Measurements from ENCODE around the gene TBC1D22A.

TBC1D22A gene

DNA sequence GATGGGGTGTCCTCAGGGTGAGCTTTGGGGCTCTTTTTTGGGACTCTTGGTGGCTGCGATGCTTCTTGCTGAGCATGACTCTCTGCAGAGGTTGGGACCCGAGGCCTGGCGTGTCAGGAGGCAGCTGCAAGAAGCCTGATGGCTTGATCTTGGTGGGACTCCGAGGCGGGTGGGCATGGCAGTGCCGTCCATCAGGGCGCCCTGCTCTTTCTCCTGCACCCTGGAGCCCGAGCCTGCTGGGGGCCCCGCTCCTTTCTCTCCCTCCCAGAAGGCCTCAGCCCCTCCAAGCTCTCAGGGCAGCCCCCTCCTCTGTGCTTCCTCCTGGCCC is 432.7 kb downstream of the TBC1D22A start:
- DNase-seq (ENCODE audit: low spot score) (no peak), ATAC-seq (ENCODE audit: low read depth) (no peak)
- TF ChIP-seq, protein P1, sequence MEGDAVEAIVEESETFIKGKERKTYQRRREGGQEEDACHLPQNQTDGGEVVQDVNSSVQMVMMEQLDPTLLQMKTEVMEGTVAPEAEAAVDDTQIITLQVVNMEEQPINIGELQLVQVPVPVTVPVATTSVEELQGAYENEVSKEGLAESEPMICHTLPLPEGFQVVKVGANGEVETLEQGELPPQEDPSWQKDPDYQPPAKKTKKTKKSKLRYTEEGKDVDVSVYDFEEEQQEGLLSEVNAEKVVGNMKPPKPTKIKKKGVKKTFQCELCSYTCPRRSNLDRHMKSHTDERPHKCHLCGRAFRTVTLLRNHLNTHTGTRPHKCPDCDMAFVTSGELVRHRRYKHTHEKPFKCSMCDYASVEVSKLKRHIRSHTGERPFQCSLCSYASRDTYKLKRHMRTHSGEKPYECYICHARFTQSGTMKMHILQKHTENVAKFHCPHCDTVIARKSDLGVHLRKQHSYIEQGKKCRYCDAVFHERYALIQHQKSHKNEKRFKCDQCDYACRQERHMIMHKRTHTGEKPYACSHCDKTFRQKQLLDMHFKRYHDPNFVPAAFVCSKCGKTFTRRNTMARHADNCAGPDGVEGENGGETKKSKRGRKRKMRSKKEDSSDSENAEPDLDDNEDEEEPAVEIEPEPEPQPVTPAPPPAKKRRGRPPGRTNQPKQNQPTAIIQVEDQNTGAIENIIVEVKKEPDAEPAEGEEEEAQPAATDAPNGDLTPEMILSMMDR (IDR thresholded peaks at IDR 0.05; ENCODE audit: poor library complexity, severe bottlenecking): no peak
- H3K27ac ChIP-seq (ENCODE audit: poor library complexity, severe bottlenecking): no peak overlapping the region
- no peaks in the 10 kb centered on the region for H3K36me3 ChIP-seq (ENCODE audit: low read depth)
- H3K4me1 ChIP-seq (ENCODE audit: insufficient read depth, poor library complexity, severe bottlenecking): no peaks in the 10 kb centered on the region
- H3K4me3 ChIP-seq (ENCODE audit: severe bottlenecking): no peak overlapping the region
- H3K9me3 ChIP-seq (ENCODE audit: severe bottlenecking): no peaks in the 10 kb centered on the region
- H3K27me3 ChIP-seq (ENCODE audit: insufficient read depth, poor library complexity, severe bottlenecking): no peaks in the 10 kb centered on the region

DNA sequence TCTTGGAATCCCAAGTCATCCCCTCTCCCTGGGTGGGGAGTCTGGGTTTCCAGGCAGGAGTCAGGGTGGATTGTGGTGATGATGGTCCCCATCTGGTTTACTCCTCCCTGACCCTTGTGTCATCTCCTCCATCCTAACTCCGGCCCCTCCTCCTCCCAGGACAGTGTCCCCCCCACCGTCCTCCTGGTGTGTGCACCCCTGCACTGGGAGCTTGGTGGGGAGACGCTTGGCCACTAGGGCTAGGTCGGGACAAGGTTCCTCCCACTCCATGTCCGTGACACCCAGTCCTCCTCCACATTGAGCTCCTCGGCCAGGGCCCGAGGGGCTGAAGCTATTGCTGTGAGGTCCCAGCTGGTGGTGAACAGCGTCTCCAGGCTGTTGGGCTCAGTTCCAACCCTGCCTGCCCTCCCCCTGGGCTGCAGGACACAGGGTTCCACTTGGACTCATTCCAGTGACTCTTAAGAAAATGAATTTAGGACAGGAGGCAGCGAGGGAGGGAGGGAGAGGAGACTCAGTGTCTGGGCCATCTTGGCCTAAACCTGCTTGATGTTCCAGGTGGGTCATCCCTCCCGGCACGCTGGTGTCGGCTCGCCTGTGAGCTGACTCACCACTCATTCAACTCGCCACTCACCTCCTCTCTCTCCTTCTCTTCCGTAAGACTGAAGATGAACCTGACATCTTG is 433.2 kb downstream of the TBC1D22A start:
- Histone ChIP-seq H3K9me3 (ENCODE audit: severe bottlenecking) (no peaks in the 10 kb centered on the region), H3K27me3 (ENCODE audit: insufficient read depth, poor library complexity, severe bottlenecking) (no peaks in the 10 kb centered on the region), H3K4me1 (ENCODE audit: insufficient read depth, poor library complexity, severe bottlenecking) (no peaks in the 10 kb centered on the region), H3K27ac (ENCODE audit: poor library complexity, severe bottlenecking) (no peak overlapping the region), H3K4me3 (ENCODE audit: severe bottlenecking) (no peak overlapping the region), H3K36me3 (ENCODE audit: low read depth) (no peaks in the 10 kb centered on the region)
- TF ChIP-seq, protein P1 (IDR thresholded peaks at IDR 0.05; ENCODE audit: poor library complexity, severe bottlenecking): no peak
- ATAC-seq (ENCODE audit: low read depth) (no peak), DNase-seq (ENCODE audit: low spot score) (no peak)

DNA sequence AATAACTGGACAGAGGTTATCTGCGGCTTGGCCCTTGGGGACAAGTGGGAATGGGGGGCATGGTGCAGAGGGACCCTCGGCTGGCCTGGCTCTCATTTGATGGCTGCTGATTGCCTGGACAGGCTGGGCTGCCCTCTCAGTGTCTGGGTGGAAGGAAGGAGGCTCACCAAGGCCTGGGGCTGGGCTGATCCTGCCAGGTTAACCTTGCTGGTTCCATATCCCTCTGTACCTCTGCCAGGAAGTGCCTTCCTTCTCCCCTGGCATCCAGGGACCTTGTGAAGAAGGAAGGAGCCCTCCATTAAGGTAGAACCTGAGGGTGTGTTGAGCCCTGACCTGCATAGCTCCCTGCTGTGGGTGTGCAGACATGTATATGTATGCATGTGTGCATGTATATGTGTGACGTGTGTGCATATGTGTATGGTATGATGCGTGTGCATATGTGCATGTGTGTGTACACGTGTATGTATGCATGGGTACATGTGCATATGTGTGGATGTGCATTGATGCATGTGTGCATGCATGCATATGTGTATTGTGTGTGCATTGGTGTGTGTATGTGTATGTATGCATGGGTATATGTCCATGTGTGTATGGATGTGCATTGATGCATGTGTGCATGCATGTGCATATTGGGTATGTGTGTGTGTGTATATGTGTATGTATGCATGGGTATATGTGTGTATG is 433.9 kb downstream of the TBC1D22A start:
- Histone ChIP-seq H3K4me3 (ENCODE audit: severe bottlenecking) (no peak overlapping the region), H3K4me1 (ENCODE audit: insufficient read depth, poor library complexity, severe bottlenecking) (no peaks in the 10 kb centered on the region), H3K9me3 (ENCODE audit: severe bottlenecking) (no peaks in the 10 kb centered on the region), H3K27ac (ENCODE audit: poor library complexity, severe bottlenecking) (no peak overlapping the region), H3K36me3 (ENCODE audit: low read depth) (no peaks in the 10 kb centered on the region), H3K27me3 (ENCODE audit: insufficient read depth, poor library complexity, severe bottlenecking) (no peaks in the 10 kb centered on the region)
- TF ChIP-seq, protein P1 (IDR thresholded peaks at IDR 0.05; ENCODE audit: poor library complexity, severe bottlenecking): no peak
- no peak for ATAC-seq (ENCODE audit: low read depth)
- DNase-seq (ENCODE audit: low spot score): no peak

DNA sequence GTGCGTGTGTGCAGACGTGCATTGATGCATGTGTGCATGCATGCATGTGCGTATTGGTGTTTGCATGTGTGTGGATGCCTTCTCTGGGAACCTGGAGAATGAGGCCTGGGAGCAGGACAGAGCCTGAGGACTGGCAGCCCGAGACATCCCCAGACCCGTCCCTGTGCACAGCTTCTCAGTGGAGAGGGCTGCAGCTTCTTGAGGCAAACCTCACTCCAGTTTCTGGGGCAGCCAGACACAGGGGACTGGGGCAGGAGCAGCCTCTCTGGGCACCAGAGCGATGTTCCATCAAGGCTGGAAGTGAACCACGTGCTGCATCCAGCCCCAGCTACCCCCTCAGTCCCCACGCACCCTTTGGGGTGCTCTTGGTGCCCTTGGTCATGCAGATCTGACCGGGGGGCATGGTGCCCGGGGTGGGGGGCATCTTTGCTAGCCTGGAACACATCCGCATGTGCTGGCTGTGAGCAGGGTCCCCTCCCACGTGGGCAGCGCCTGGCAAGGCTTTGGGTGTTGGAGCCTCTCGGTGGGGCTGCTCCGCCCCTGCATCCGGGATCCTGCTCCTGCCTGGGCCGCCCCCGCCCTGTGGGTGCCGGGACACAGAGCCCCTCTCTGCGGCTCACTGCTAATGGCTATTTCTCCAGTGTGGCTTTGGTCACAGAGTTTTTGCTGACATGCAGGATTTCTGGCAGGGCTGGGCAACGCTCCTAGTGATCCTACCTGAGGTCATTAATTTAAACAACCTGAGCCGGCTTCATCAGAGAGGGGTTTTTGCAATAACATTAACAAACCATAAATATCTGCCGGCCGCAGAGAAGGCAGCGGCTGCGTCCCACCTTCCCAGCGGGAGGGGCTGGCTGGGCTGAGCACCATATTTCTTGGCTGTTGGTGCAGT is 434.7 kb downstream of the TBC1D22A start:
- H3K9me3 ChIP-seq (ENCODE audit: severe bottlenecking): no peaks in the 10 kb centered on the region
- H3K4me3 ChIP-seq (ENCODE audit: severe bottlenecking): no peak overlapping the region
- no peaks in the 10 kb centered on the region for H3K27me3 ChIP-seq (ENCODE audit: insufficient read depth, poor library complexity, severe bottlenecking)
- no peaks in the 10 kb centered on the region for H3K36me3 ChIP-seq (ENCODE audit: low read depth)
- ATAC-seq (ENCODE audit: low read depth) (no peak), DNase-seq (ENCODE audit: low spot score) (no peak)
- TF ChIP-seq, protein P1 (IDR thresholded peaks at IDR 0.05; ENCODE audit: poor library complexity, severe bottlenecking): no peak
- H3K4me1 ChIP-seq (ENCODE audit: insufficient read depth, poor library complexity, severe bottlenecking): no peaks in the 10 kb centered on the region
- no peak overlapping the region for H3K27ac ChIP-seq (ENCODE audit: poor library complexity, severe bottlenecking)

Data from RWPE2 (cell line).